SK-N-DZ (cell line): ENCODE data around the gene ADGRD1.

Source experiments
- DNase-seq: peaks from one replicate; pipeline ENCODE4 v3.0.0-alpha.2; 2015; ENCODE audit warnings: low spot score

The ADGRD1 gene

DNA sequence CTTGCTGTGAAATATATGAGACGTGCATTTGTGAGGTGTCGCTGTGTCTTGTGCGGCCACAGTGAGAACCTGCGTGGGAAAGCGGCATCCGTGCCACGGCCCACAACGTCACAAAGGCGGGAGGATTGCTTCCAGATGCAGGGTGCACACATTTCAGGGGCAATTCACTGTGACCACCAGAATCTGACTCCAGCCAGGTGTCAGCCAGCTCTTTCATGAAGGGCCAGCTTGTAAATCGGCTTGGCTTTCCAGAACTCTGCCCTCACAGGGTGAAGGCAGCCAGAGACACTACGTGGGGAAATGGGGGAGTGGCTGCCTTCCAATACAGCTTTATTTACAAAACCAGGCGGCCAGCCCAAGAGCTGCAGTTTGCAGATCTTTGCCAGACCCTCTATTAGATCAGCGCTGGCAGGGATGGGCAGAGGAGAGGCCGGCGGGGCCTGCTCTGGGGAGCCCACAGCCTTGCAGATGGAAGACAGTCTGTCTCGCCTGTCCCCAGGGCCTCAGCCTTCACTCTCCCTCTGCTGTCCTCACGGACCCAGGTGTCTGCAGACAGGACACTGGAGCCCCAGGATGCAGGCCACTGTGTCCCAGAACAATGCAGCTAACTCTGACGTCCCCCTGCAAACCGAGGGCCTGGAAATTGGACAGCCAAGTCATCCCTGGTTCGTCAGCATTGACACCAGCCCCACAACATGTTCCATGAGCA, 53.5 kb downstream of the ADGRD1 start:
- peak; percentile 89 for DNase-seq

DNA sequence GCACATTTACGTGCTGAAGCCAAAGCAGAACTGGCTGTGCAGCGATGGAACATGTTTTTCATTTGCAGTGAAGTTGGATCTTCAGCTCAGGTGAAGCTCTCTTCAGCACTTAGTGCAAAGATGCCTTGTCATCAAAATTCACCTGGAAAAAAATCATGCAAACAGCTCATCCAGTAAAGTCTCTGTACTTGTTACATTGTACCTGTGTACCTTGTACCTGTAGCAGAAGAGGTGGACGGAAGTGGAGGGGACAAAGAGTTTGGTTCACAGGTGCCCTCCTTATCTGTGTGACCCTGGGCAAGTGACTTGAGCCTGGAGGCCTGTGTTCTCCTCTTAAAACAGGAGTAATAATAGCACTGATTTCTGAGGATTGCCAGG, 54.0 kb downstream of the ADGRD1 start:
- DNase-seq = no peak

DNA sequence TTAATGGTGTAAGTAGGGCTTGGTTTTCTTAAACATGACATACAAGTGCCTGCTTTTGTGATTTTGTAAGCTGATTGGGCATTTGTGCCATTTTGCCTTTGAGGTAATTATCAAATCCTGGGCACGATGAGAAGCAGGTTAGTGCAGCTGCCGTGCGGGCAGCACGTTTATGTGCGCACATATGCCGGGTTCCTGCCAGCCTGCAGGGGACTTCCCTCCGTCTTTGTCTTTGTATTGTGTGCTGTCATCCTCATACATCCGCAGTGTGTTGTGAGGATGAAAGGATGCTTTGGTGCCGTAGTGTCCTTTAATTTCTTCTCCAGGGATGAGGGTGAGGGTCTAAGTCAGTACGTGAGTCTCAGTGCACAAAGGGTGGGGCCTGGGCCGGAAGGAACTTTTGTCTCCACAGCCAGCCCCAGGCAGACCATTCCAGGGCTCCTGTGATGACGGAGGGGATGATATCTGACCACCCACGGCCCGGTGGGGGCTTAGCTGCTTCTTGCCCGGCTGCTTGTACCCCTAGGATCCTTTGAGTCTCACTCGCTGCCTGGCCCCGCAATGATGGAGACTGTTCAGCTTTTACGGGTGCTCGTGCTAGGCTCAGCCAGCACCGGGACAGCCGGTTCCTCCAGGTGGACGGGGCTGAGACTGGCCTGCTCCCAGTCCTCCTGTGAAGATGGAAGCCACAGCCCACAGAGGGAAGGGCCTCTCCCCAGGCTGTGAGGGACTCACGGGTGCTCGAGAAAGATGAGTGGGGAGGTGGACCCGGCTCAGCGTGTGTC, 54.6 kb downstream of the ADGRD1 start:
- DNase-seq = no peak

- DNase-seq = no peak
Measured at GRCh38 chr12:131008913-131009270, 55.2 kb downstream of the ADGRD1 start.

- DNase-seq = no peak
Measured at GRCh38 chr12:131009595-131010395, 56.1 kb downstream of the ADGRD1 start.

- no peak for DNase-seq
Measured at GRCh38 chr12:131010396-131011131, 56.9 kb downstream of the ADGRD1 start.

DNA sequence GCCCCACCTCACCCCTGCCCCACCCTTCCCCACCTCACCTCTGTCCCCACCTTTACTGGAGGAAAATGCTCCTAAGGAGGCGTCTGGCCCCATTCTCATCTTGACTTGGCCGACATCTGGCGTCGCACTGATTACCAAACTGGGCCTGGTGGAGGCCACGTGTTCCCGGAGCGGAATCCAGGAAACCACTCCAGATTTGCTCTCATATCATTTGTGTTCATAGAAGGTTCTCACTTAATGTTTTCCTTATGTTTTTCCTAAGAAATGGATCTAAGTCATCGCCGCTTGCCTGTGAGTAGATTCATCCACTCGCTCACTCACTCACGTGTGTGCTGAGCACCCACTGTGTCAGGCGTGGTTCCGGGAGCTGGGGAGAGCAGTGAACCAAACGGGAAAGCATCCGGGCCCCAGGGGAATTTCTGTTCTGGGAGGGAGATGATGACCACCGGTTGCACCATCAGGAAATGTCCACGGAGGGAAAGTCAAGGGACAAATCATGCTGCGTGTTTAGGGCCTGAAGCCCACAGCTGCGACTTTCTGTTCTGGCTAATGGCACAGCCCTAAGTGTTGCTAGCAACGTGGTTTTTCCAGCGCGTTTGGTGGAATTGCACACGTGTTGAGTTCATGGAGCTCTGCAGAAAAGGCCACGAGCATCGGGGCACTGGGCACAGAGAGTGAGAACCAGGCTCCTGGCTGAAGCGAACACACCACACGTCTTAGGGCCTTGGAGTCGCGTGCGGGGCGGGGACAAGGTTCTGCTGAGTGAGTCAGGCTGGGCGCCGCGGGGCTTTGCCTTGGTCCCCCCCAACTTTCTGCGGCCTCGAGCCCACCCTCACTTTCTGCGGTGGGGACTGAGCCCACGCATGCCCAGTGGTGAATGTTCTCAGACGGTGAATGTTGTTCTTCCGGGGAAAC, 57.7 kb downstream of the ADGRD1 start:
- no peak for DNase-seq

DNA sequence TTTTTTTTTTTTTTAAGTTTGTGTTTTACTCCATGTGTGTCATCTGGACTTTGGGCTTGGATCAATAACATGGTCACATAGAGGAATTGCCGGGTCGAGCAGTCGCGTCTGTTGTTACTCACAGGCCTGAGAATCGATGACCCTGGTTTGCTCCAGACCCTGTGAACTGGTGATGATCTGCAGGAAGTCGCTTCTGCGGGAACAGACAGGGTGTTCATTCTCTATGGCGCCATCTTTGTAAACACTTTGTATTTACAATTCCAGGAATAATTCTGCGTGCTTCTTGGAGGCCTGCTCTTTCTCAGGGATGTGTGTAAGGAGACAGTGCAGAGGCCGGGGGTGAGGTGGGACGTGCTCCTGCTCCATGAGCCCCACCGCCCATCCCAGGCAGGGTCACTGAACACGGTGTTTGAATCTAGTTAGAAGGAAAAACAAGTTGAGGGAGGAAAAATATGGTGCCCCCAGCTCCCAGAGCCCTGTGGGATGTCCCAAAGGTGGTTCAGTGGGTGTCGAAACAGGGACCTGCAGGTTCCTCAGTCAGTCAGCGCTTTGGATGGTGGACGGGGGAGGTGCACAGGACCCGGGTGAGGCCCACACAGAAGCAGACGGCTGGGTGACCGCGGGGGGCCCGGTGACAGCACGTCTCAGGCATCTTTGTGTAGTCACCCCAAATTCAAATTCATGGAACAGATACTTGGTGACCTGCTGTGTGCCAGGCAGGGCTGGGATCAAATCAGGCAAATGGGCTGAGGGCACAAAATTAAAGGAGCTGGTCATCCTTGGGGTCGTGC, 58.8 kb downstream of the ADGRD1 start:
- DNase-seq = peak; percentile 67

GRCh38 chr12:131013118-131013517, 59.4 kb downstream of the ADGRD1 start:
- DNase-seq = no peak

- no peak for DNase-seq
Measured at GRCh38 chr12:131014343-131014742, 60.6 kb downstream of the ADGRD1 start.

DNA sequence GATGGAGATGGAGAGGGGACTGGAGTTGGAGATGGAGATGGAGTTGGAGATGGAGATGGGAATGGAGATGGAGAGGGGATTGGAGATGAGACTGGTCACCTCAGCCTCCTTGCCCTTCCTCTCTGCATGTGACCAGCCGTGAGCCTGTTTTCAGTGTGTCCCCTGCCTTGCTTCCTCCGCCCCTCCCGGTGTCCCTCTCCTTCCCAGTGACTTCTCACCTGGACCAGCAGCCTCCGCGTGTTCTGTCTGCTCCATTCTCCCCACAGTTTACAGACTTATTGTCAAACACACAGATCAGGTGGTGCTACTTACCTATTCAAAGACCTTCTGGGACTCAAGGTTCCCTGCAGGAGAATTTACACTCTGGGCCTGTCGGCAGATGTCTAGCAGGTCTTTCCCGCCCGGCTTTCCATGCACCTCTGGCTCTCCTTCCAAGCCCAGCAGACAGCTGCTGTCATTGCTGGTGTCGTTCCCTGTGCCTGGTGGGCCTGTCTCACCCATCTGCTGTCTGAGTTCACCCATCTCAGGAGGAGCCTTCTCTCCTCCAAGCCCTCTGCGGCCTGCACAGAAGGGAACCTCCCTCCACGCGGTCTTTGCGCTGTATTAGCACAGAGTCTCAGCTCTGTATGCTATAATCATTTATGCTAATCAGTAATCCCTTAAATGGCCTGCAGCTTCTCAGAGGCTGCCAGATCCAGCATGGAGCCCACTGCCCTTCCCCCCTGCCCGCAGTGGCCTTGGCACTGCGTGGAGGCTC, 62.1 kb downstream of the ADGRD1 start:
- peak; percentile 47 for DNase-seq

GRCh38 chr12:131017477-131017991, 63.8 kb downstream of the ADGRD1 start:
- DNase-seq = no peak

DNA sequence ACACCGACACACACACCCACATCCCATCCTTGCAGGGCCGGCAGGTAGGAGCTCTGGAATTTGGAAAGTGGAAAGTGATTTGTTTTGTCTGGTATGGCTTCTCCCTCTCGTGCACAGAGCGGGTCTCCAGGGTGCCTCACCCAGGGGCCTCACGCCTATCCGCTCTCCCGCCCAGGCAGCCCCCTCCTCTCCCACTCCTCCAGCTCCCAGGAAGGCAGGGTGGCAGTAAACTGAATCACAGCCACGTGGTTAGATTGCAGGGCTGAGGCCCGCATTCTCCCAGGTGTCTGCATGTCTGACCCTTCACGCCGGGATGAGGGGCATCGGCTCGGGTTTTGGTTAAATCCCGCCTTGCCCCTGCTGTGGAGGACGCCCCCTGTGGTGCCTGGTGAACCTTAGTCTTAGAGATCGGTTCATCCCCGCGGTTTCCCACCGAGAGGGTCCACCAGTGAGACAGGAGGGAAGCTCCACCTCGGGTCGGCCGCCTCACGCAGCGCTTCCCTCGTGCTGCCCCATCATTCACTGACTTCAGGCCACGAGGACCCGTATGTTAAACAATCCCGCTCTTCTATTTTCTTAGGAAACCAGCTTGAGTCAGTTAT, 64.4 kb downstream of the ADGRD1 start:
- no peak for DNase-seq

DNA sequence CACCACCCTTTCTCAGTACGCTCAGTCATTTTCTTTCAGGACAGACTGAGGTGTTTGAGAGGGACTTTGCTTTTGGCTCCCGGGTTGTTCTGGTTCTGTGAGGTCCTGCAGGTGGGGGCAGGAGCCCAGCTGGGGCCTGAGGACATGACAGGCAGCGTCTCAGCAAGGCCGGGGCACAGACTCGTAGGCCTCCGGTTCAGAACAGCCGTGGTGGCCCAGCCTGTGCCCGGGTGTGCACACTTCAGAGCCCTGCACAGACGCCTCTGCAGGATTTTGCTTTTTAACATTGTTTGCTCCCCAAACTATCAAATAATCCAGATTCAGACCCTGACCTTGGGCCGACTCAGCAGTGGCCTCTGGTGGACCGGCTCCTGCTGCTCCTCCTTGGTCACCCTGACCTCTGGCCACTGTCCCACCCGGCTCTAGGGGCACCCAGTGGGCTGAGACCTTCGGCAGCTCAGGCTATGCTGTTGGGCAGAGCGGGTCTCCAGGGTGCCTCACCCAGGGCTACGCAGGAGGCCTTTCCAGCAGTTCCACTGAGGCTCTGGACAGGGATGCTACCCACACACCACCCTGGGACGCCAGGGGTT, 65.2 kb downstream of the ADGRD1 start:
- DNase-seq = no peak

GRCh38 chr12:131020326-131021153, 66.8 kb downstream of the ADGRD1 start:
- DNase-seq = no peak

- DNase-seq = peak; percentile 84
Measured at GRCh38 chr12:131021154-131021541, 67.4 kb downstream of the ADGRD1 start.

DNA sequence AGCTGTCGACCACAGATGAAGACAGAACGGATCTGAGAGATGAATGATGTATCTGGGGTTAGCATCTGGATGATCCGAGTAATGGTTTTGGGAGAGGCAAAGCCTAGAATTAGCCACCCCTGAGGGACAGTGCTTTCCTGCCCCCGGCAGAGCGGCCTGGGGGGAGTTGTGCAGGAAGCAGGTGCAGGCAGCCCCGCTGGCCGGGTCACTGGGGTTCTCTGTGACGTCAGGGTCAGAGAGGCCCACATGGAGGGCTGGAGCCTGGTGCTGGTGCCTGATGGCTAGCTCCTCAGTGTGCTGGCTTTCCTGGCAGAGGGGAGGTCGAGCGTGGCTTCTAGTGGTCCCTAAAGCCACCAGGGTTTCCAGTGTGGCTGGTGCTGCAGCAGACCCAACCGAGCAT, 70.3 kb downstream of the ADGRD1 start:
- no peak for DNase-seq
